Testis (tissue), 2 donors: ENCODE results near the gene TNPO3.

Experiments used
- POLR2A ChIP-seq: fragments of 450-650 bp; IDR thresholded peaks from one replicate; pipeline ENCODE4 v1.6.1; 2017; ENCODE audit warnings: antibody characterized with exemption, mild to moderate bottlenecking, moderate library complexity
- TF ChIP-seq, protein P1 (sequence below), 3 experiments: fragments of 450-650 bp in 2 of 3; fragments of 200-600 bp in 1 of 3; sonication (generic) in 1 of 3; IDR thresholded peaks; one replicate each; pipeline ENCODE4 v1.5.1; 2016 to 2019; ENCODE audit warnings: antibody characterized with exemption in 3 of 3, mild to moderate bottlenecking in 2 of 3, moderate library complexity in 1 of 3

DNA sequence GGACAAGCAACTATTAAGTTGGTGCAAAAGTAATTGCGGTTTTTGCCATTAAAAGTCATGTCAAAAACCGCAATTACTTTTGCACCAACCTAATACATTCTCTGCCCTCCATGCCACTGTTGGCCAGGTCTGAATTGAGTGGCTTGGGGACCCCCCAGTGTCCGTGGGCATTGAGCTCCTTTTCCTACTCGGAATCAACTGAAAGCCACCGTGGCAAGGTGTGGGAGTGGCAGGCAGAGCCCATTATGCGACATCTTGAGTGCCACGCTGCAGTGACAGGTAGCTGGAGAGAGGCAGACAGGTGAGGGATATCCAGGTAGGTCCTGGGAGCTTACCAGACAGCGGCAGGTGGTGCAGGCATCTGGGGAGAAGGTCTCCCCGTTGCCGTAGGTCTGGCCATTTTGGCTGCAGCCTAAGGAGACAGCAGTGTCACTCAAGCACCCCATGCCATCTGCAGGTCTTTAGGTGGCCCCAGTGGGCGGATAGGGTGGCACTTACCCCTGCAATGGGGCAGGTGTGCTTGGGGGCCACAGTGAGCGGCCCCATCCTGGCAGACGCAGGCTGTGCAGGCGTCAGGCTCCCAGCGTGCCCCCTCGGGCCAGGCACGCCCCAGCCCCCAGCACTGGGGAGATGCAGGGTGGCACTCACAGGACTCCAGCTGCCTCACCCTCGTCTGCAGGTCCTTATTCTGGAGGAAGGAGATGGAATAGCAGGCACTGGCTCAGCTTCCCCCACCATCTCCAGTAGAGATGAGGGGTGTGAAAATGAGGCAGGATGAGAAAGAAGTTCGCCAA is 147.9 kb downstream of the TNPO3 start:
- TF ChIP-seq, protein P1, sequence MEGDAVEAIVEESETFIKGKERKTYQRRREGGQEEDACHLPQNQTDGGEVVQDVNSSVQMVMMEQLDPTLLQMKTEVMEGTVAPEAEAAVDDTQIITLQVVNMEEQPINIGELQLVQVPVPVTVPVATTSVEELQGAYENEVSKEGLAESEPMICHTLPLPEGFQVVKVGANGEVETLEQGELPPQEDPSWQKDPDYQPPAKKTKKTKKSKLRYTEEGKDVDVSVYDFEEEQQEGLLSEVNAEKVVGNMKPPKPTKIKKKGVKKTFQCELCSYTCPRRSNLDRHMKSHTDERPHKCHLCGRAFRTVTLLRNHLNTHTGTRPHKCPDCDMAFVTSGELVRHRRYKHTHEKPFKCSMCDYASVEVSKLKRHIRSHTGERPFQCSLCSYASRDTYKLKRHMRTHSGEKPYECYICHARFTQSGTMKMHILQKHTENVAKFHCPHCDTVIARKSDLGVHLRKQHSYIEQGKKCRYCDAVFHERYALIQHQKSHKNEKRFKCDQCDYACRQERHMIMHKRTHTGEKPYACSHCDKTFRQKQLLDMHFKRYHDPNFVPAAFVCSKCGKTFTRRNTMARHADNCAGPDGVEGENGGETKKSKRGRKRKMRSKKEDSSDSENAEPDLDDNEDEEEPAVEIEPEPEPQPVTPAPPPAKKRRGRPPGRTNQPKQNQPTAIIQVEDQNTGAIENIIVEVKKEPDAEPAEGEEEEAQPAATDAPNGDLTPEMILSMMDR (IDR thresholded peaks at IDR 0.05) = no peak
- TF ChIP-seq POLR2A = no peak
